Heart left ventricle (tissue), 13 donors: ENCODE results near the gene MEGF10.

Experiments
- POLR2A ChIP-seq, 2 donors: fragments of 450-650 bp; IDR thresholded peaks; one replicate each; pipeline ENCODE4 v1.6.1; 2017; ENCODE audit warnings: antibody characterized with exemption in 2 of 2, mild to moderate bottlenecking in 2 of 2, moderate library complexity in 2 of 2
- TF ChIP-seq, protein P1 (sequence below), 12 donors: fragments of 200-600 bp; sonication (generic) in 4 of 12; IDR thresholded peaks; one replicate each; pipeline versions ENCODE4 v1.5.0 to v1.8.0; 2018 to 2022; ENCODE audit warnings: antibody characterized with exemption in 12 of 12, mild to moderate bottlenecking in 5 of 12
- donor health status: ischemic (EF 13 %, LVEDD 7.1; RV severe dilation, severe dysfunction).
- donor health status: DM: no; HTN: yes; CAD: no.
- donor health status: DM: no; HTN: no; CAD: no.
- donor health status: ischemic (EF 25% LVEDD 6.9; RV normal size, moderate dysfunction).
- donor health status: ischemic (EF 25% LVEDD 5.7; RV mildly dilated, moderate dysfunction).
- donor health status: ischemic (EF 35%, LVEDD 5.7; RV mildly dilated, moderate dysfunction).
- donor health status: nonischemic (EF 11% LVEDD 7.7; RV severe dilation, severe dysfunction).
- donor health status: DM: yes; HTN: yes; CAD: no.
- donor health status: PGD.
- donor health status: ischemic (EF 29% LVEDD 5.4; RV normal size, mild dysfunction).
- donor health status: nonischemic (EF 23%, LVEDD 6.1; RV moderate dilation, normal function).

DNA sequence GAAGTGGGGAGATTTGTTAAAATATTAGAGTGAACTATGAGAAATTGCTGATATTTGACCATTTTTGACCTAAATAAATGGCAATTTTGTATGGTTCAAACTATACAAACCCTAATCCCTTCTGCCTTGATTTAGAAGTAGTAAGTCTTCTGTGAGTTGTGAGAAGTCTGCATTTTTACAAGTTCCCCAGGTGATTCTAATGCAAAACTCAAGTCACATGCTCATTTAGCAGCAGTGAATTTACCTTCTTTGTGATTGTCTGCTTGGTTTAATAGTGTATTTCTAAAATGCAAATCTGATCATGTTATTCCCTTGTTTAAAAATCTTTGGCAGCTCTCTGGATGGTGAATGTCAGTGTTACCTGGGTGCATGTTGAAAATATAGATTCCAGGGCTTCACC is 2.8 kb downstream of the MEGF10 start:
- TF ChIP-seq, protein P1, sequence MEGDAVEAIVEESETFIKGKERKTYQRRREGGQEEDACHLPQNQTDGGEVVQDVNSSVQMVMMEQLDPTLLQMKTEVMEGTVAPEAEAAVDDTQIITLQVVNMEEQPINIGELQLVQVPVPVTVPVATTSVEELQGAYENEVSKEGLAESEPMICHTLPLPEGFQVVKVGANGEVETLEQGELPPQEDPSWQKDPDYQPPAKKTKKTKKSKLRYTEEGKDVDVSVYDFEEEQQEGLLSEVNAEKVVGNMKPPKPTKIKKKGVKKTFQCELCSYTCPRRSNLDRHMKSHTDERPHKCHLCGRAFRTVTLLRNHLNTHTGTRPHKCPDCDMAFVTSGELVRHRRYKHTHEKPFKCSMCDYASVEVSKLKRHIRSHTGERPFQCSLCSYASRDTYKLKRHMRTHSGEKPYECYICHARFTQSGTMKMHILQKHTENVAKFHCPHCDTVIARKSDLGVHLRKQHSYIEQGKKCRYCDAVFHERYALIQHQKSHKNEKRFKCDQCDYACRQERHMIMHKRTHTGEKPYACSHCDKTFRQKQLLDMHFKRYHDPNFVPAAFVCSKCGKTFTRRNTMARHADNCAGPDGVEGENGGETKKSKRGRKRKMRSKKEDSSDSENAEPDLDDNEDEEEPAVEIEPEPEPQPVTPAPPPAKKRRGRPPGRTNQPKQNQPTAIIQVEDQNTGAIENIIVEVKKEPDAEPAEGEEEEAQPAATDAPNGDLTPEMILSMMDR (IDR thresholded peaks at IDR 0.05) = no peak
- no peak for TF ChIP-seq POLR2A (IDR thresholded peaks at IDR 0.05)
